ENCODE results near the gene NCAPH2. TPM values are rescaled to one million over a fixed set of nuclear protein-coding genes. Genes with fewer than 3 reads are reported as not detected.

NCAPH2 gene
- total and polyA plus RNA-seq, 2 donors from 2014 or later: 31.4 to 41.5 TPM

GRCh38 chr22:50521710-50522109 is 13.7 kb downstream of the NCAPH2 start:
- Histone ChIP-seq H3K27ac (ENCODE audit: low read depth in 2 of 2, low read length in 2 of 2) (no peak overlapping the region), H3K27me3 (ENCODE audit: control insufficient read depth, insufficient read depth, low read length) (no peaks in the 10 kb centered on the region), H3K4me3 (ENCODE audit: low read length in 3 of 3) (no peak overlapping the region), H3K36me3 (ENCODE audit: control insufficient read depth in 2 of 3, insufficient read depth in 3 of 3, low read length in 3 of 3) (peaks cover 0 to 14% (median 12%) of the 10 kb centered on the region in 3 donors), H3K9me3 (ENCODE audit: control insufficient read depth in 2 of 3, insufficient read depth in 1 of 3, low read length in 3 of 3) (no peaks in the 10 kb centered on the region), H3K9ac (ENCODE audit: low read length in 3 of 3) (no peak overlapping the region), H3K4me1 (ENCODE audit: control insufficient read depth in 2 of 3, insufficient read depth in 2 of 3, low read depth in 1 of 3, low read length in 3 of 3) (peaks cover 0 to 12% (median 11%) of the 10 kb centered on the region in 3 donors)
- intact Hi-C loops (cut with DNase I): no loop called here
- FAIRE-seq (no peak), DNase-seq (peak in 1 of 5 donors; percentile 44)
- no peak for TF ChIP-seq CTCF (IDR thresholded peaks at IDR 0.05; ENCODE audit: borderline replicate concordance, extremely low read depth, insufficient read depth)

- DNase-seq (peak in 1 of 5 donors; percentile 38), FAIRE-seq (no peak)
- no peaks in the 10 kb centered on the region for H3K9me3 ChIP-seq (ENCODE audit: control insufficient read depth in 2 of 3, insufficient read depth in 1 of 3, low read length in 3 of 3)
- H3K4me3 ChIP-seq (ENCODE audit: low read length in 3 of 3): no peak overlapping the region
- peaks cover 0 to 18% (median 11%) of the 10 kb centered on the region in 3 donors for H3K4me1 ChIP-seq (ENCODE audit: control insufficient read depth in 2 of 3, insufficient read depth in 2 of 3, low read depth in 1 of 3, low read length in 3 of 3)
- H3K36me3 ChIP-seq (ENCODE audit: control insufficient read depth in 2 of 3, insufficient read depth in 3 of 3, low read length in 3 of 3): peaks cover 0 to 14% (median 12%) of the 10 kb centered on the region in 3 donors
- no peak overlapping the region for H3K9ac ChIP-seq (ENCODE audit: low read length in 3 of 3)
- TF ChIP-seq CTCF (IDR thresholded peaks at IDR 0.05; ENCODE audit: borderline replicate concordance, extremely low read depth, insufficient read depth): no peak
- H3K27ac ChIP-seq (ENCODE audit: low read depth in 2 of 2, low read length in 2 of 2): no peak overlapping the region
- no peaks in the 10 kb centered on the region for H3K27me3 ChIP-seq (ENCODE audit: control insufficient read depth, insufficient read depth, low read length)
- intact Hi-C loops (cut with DNase I): no loop called here
These were observed 14.3 kb downstream of the NCAPH2 start for GRCh38 chr22:50522208-50522805.

- no peak overlapping the region for H3K9ac ChIP-seq (ENCODE audit: low read length in 3 of 3)
- DNase-seq (peak in 2 of 5 donors; percentile 52 to 81), FAIRE-seq (no peak)
- intact Hi-C loops (cut with DNase I): no loop called here
- no peak overlapping the region for H3K4me3 ChIP-seq (ENCODE audit: low read length in 3 of 3)
- no peak for TF ChIP-seq CTCF (IDR thresholded peaks at IDR 0.05; ENCODE audit: borderline replicate concordance, extremely low read depth, insufficient read depth)
- peaks cover 0 to 20% (median 11%) of the 10 kb centered on the region in 3 donors for H3K4me1 ChIP-seq (ENCODE audit: control insufficient read depth in 2 of 3, insufficient read depth in 2 of 3, low read depth in 1 of 3, low read length in 3 of 3)
- H3K36me3 ChIP-seq (ENCODE audit: control insufficient read depth in 2 of 3, insufficient read depth in 3 of 3, low read length in 3 of 3): peaks cover 0 to 9% (median 8%) of the 10 kb centered on the region in 3 donors
- H3K27ac ChIP-seq (ENCODE audit: low read depth in 2 of 2, low read length in 2 of 2): no peak overlapping the region
- no peaks in the 10 kb centered on the region for H3K9me3 ChIP-seq (ENCODE audit: control insufficient read depth in 2 of 3, insufficient read depth in 1 of 3, low read length in 3 of 3)
- H3K27me3 ChIP-seq (ENCODE audit: control insufficient read depth, insufficient read depth, low read length): no peaks in the 10 kb centered on the region
These were observed 14.9 kb downstream of the NCAPH2 start for GRCh38 chr22:50522806-50523438.
